Stimulated activated CD4-positive, alpha-beta T cell treated with anti-CD3 and anti-CD28 coated beads, TNF-alpha, amount 100 ng/mL, for 1 hour (primary cell): ENCODE data around the gene PHF21A.
"Not testable (repeated sequence)": the region's sequence is repeated elsewhere in the genome, so short reads cannot be mapped to it uniquely, and the experiment has no call there.

ENCODE experiments used
- DNase-seq, 3 donors: peaks; one replicate each; pipeline ENCODE4 v3.0.0-alpha.2; 2020; ENCODE audit warnings: low read depth in 3 of 3, low spot score in 1 of 3

The PHF21A gene

DNA sequence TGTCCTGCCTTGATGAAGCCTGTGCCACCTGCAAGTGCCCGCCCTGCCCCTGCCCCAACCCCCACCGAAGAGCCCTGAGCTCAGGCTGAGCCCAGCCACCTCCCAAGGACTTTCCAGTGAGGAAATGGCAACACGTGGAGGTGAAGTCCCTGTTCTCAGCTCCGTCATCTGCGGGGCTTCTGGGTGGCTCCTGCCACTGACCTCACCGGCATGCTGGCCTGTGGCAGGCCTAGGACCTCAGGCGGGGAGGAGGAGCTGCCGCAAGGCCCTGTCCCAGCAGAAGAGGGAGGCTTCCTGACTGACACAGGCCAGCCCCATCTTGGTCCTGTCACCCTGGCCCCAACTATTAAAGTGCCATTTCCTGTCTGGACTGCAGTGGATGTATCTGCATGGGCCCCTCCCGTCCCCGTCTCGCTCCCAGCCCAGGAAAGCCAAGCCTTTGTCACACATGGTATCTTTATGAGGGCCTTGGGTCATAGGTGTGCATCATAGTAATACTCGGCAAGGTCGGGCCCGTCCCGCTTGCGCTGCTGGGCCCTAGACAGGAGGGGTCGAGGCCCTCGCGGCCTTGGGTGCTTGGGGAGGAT is 215.1 kb downstream of the PHF21A start:
- no peak for DNase-seq

DNA sequence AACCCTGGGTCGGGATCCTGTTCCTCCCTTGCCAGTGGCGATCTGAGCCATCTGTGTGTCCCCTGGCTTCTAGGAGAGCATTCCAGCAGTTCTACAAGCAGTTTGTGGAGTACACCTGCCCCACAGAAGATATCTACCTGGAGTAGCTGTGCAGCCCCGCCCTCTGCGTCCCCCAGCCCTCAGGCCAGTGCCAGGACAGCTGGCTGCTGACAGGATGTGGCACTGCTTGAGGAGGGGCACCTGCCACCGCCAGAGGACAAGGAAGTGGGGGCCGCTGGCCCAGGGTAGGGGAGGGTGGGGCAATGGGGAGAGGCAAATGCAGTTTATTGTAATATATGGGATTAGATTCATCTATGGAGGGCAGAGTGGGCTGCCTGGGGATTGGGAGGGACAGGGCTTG is 215.7 kb downstream of the PHF21A start:
- DNase-seq, result not testable (repeated sequence)

DNA sequence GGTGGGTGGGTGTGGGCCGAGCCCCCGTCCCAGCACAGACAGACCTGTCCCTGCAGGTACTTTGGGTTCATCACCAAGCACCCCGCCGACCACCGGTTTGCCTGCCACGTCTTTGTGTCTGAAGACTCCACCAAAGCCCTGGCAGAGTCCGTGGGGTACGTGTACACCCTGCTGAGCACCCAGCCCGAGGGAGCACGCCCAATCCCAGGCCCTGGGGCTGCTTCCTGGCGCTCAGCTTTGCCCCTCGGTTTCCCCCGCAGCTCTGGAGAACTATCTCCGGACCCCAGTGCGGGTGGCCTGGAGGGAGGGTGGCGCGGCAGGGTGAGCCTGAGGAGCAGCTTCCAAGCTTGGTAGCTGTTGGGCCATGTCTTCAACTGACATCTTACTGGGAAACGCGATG is 216.2 kb downstream of the PHF21A start:
- no peak for DNase-seq

DNA sequence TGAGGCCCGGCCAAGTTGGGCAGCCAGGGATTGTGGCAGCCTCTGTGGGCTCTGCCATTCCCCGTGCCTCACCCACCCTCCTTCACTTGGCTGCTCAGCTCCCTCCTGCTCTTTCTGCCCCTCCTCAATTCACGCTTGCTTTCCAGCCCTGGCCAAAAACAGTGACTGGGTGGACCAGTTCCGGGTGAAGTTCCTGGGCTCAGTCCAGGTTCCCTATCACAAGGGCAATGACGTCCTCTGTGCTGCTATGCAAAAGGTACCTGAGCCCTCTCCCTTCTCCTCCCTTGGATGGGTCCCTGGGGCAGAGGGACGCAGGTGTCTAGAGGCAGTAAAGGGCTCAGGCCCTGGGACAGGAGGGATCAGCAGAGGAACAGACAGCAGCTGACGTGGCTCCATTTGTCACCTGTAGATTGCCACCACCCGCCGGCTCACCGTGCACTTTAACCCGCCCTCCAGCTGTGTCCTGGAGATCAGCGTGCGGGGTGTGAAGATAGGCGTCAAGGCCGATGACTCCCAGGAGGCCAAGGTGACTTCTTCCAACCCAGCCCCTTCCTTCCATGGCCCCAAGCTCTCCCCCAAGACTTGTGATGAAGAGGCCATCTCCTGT is 216.8 kb downstream of the PHF21A start:
- no peak for DNase-seq

DNA sequence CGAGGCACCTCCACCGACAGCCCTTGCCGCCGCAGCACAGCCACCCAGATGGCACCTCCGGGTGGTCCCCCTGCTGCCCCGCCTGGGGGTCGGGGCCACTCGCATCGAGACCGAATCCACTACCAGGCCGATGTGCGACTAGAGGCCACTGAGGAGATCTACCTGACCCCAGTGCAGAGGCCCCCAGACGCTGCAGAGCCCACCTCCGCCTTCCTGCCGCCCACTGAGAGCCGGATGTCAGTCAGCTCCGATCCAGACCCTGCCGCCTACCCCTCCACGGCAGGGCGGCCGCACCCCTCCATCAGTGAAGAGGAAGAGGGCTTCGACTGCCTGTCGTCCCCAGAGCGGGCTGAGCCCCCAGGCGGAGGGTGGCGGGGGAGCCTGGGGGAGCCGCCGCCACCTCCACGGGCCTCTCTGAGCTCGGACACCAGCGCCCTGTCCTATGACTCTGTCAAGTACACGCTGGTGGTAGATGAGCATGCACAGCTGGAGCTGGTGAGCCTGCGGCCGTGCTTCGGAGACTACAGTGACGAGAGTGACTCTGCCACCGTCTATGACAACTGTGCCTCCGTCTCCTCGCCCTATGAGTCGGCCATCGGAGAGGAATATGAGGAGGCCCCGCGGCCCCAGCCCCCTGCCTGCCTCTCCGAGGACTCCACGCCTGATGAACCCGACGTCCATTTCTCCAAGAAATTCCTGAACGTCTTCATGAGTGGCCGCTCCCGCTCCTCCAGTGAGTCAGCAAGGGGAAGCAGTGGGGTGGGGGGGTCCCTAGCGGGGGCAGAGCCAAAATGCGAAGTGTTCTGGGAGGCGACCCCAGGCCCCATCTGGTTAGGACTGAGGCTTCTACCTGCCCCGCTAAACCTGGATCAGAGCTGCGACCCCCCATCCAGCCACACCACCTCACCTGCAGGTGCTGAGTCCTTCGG is 218.5 kb downstream of the PHF21A start:
- DNase-seq, result no peak

DNA sequence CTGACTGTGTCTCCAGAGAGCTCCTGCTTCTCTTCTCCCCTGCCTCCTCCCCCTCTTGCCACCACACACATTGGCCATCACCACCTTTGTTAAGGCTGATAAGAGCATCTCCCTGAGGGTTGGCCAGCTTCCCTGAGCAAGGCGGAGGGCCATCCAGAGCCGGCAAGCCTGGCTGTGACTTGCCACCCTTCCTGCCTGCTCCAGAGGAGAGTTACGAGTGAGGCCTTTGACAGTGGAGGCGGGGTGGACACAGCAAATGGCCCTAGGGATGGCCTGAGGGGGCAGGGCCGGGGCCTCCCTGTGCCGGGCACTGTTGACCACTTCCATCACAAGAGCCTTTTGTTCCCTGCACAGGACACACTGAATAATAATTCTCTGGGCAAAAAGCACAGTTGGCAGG is 219.6 kb downstream of the PHF21A start:
- no peak for DNase-seq

DNA sequence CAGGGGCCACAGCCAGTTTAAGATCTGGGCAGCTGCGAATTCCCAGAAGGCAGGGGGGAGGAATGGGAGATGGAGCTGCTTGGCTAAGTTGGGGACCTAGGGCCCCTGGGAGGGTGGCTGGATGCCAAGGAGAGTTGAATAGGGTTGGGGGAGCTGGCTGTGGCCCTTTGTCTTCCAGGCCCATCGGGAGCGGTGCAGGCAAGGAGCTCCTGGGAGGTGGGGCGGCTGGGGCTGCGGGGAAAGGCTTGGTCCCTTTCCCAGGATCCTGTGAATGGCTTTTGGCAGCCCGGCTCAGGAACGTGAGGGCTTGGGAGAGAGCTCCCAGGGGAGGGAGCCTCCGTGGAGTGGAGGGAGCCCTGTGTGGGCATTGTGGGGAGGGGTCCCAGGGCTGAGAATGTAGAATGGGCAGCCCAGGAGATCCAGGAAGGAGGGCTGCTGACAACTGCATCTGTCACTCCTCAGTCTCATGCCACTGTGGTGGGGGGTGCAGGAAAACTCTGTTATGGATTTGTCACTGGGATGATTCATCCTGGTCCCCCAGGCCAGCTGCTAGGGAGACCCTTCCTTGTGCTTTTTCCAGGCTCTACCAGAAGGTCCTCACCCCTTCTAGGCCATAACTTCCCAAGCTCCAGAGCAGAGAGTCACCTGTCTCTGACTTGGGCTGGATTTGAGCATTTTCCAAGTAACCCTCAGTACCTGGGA is 220.2 kb downstream of the PHF21A start:
- DNase-seq, result no peak

DNA sequence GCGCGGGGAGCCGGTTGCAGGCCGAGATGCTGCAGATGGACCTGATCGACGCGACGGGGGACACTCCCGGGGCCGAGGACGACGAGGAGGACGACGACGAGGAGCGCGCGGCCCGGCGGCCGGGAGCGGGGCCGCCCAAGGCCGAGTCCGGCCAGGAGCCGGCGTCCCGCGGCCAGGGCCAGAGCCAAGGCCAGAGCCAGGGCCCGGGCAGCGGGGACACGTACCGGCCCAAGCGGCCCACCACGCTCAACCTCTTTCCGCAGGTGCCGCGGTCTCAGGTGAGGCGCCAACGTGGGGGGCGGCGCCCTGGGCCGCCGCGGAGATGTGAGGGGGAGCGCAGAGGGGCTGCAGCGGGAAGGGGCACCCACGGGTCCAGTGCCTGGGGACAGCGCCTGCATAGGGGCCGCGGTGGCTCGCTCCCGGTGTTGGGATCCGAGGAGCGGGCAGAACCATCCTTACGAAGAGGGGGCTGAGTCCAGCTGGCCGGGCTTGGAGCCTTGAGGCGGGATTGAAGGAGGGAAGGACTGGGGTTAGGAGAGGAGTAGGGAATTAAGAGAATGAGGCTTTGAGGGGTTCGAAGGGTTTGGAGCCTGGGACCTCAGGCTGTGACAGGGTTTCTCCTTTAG is 221.0 kb downstream of the PHF21A start:
- DNase-seq, result not testable (repeated sequence)

DNA sequence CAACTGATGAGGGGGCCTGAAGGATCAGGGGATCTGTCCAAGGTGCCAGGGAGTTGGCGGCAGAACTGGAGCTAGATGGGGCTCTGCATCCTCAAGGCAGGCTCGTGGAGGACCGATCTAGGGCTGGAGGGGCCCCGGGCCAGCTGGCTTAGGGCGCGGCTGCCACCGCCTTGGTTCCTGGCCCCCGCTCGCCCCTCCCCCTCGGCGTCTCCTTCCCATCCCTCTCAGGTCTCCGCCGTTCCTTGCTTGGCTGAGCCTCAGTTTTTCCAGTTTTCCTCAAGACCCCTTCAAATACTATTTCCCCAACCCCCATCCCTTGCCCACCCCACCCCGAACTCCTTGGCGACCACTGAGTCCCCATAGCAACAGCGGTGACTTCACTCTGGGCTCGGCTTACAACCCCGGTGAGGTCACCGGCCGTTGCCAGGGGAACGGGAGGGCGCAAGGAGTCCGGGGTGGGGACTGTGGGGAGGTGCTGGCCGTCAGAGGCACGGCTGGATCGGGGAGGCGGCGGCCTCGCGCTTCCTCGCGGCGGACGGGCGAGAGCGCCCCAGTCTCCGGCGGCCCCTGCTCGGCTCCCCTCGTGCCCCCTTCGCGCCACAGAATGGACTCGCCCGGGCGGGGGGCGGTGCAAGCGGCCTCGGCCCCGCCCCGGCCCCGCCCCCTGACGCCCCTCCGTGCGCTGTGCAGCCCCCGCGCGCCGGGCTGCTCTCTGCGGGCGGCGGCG is 221.6 kb downstream of the PHF21A start:
- no peak for DNase-seq

DNA sequence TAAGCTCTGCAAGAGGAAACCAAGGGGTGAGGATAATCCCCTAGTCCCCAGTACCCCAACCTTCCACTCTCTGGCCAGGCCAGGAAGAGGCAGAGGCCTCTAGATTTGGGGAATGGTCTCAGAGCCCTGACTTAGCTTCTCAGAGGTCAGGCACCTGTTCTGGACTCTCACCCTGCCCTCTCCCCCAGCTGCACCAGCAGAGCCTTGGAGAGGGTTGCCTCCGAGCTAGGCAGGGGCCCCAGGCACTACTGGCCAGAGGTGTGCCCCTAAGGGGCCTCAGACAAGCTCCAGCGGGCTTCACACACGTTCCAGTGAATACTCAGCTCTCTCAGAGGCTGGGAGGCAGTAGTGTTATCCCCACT is 222.2 kb downstream of the PHF21A start:
- no peak for DNase-seq

DNA sequence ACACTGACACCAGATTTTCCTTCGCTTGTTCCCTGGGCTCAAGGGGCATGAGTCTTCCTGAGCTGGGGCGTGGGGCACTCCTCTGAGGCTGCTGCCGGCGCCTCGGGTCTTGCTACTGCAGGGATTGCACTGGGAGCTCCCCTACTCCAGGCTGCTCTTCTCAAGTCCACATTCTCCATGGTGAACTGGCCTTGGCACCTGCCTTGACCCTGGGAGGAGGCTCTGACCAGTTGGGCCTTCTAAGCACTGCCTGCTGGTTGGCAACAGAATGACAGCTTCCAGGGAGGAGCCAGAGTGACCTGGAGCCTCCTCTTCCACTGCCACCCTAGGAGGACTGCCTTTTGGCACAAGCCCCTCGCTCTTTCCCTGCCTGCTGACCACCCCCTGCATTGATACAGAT is 223.7 kb downstream of the PHF21A start:
- DNase-seq, result no peak

DNA sequence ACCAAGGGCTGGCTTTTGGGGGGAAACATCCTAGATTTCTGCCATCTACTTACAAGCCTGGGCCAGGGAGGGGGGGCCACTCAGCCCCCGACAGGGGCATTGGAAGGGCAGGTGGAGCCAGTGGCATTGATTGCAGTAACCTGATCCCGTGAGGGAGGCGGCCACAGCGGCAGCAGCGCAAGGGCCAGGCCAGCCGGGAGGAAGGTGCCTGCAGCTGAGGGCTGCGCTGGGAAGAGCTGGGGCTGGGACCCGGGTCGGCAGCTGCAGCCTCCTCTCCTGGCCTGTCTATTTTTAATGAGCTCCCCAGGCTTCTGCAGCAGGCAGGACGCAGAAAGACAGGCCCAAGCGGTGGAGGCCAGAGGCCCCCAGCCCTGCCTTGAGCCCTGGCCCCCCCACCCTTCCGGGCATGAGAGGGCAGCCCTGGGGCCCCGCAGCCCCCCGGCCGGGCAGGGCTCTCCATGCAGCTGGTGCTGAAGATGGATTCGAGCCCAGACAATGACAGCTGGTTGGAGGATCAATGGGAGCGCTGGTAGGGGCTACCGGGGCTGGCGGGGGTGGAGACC is 224.8 kb downstream of the PHF21A start:
- DNase-seq, result no peak

DNA sequence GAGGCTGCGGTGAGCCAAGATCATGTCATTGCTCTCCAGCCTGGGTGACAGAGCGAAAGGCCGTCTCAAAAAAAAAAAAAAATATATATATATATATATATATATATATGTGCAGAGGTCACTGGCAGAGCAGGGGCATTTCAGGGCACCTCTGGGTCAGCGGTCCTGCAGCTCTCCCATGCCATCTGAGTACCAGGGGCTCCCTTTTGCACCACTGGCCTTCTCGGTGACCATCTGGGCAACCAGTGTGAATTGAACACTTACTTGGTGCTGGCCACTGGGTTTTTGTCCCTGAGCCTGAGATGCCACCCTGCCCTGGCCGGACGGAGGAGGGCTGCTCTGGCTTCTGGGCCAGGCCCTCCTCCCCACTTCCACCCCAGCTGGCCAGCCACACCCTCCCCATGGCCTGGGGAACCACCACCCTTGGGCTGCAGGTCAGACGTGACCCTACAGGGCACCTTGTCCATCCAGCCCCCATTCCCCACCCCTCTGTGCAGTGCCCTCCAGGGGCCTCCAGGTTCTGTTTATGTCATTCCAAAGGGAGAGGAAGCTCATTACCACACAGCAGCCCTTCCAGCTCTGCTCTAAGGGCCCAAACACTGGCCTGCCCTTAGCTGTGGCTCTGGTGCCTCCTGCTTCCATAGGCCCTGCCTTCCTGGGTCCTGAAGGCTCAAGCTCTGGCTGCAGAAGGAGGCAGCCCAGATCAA is 225.5 kb downstream of the PHF21A start:
- DNase-seq, result no peak

DNA sequence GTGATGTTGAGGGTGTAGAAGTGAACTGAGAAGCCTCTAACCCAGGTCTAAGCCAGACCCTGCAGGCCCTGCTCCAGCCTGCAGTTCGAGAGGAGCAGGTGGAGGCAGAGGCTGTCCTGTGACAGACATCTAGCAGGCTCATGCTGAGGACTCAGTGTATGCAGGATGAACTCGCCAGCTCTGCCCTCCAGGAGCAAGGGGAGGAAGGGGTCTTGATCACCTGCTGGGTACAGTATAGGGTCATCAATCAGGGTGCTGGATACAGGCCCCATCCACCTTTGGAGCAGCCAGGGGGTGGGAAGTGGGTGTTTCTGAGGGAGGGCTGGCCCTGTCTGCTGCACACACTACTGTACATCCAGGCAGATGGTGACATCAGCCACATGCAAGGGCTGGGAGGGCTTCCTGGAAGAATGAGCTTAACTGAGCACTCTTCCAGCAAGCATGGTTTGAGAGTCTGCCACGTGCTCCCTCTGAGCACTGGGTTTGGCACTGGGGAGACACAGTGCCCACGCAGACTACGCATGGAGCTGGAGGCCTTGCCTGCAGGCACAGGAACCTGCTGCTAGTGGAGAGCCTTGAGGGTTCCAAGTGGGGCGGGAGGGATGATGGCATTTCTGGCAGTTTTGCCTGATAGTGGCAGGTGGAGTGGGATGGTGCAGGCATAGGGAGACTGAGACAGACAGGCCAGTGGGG is 226.6 kb downstream of the PHF21A start:
- no peak for DNase-seq

DNA sequence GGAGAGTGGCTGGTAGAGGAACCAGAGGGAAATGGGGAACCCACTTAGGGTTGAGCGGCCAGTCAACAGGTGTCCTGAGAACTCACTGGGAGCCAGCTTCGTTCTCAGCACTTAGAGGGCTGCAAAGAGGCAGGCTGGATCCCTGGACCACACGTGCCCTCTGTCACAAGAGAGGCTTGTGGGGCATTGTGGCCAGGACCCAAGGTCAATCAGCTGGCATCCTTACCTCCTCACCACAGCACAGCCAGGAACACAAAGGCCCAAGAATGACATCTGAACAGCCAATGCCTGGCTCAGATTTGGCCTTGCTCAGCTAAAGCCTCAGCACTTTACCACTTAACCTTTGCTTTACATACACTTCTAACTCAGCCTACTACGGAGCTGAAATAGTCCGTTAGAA is 228.4 kb downstream of the PHF21A start:
- no peak for DNase-seq

DNA sequence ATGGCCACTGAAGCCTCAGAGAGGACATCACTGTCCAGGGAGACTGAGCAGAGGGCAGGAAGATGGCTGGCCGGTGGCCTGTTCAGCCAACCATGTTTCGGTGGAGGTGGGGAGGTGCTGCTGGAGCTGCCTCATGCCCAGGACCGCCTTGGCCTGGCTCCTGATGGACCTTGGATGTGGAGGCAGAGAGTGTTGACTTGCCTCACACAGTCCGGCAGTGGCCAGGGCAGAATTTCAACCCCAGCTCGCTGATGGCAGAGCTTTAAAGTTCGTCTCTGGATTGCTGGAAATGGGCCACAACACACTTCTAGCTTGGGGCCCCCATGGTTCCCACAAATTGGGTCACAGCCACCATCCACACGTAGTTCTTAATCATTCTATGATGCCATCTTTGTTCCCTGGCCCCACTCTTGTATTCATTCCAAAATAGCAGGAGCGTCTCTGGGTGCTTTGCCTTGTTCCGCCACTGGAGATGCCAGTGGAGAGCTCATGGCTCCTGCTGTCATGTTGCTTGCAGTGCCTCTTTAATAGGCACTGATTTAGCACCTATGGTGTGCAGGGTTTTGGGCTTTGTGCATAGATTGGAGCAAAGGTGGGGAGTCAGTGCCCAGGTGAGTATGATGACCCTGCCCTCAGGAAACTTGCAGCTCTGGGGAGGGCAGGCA is 230.2 kb downstream of the PHF21A start:
- DNase-seq, result no peak

DNA sequence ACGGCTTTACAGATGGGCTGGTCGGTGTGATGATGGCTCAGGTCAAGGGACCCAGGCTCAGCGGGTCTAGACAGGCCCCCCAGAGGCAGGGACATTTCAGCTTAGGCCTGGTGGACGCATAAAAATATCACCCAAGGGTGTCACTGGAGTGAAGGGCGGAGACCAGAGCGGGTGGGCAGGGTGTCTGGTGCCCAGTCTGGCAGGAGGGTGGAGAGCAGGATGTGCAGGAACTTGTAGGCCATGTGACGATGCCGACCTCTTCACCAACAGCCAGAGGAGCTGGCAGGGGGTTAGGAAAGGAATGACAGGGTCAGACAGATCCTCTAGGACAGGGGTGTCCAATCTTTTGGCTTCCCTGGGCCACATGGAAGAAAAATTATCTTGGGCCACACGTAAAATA is 231.3 kb downstream of the PHF21A start:
- no peak for DNase-seq

DNA sequence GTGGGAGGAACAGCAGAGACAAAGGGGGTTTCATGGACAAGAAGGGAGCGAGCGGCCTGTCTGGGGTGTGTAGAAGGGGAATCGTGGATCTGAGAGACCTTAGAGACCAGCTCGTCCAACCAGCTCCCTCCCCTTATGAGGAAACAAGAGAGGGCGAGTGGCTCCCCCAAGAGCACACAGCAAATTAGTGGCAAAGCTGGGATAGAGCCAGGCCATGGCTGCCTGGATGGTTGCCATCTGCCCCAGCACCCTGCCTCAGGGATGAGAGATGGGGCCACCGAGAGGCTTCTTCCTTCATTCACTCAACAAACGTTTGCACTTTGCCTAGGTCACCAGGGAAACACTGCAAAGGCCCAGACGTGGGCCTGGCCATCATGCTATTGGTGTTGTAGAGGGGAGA is 231.7 kb downstream of the PHF21A start:
- no peak for DNase-seq

DNA sequence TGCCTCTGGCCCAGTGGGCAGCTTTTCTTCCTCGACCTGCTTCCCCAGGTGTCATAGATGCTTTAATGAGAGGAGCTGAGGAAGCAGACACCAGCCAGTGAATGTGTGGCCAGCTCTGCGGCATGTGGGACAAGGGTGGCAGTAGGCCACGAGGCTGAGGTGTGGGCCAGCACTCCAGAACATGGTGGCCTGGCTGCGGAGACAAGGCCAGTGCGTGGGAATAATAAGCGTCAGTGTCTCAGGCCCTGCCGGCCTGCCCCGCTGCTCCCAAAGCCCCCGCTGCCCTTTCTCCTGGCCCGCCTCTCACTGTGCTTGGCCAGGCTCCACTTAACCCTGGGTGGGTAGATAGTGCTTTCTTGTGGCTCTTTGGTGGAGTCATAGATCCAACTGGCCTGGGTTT is 233.7 kb downstream of the PHF21A start:
- DNase-seq, result no peak
